Ovary (tissue), 9 donors: ENCODE results near the gene KDM1A. TPM values are rescaled to one million over a fixed set of nuclear protein-coding genes. Genes with fewer than 3 reads are reported as not detected.

Experiments used
- DNase-seq, 5 donors: peaks; one replicate each; pipeline ENCODE4 v3.0.0-alpha.2; 2019 to 2020
- H3K27ac ChIP-seq, 2 donors: fragments of 200-600 bp; one replicate each; pipeline versions ENCODE4 v1.5.1 to v1.8.0; 2019 to 2022
- H3K27me3 ChIP-seq: fragments of 200-600 bp; one replicate; pipeline ENCODE4 v1.8.0; 2022
- H3K36me3 ChIP-seq: fragments of 200-600 bp; sonication (generic); one replicate; pipeline ENCODE4 v1.5.1; 2019
- H3K4me1 ChIP-seq: one replicate; pipeline ENCODE4 v1.8.1; 2013; ENCODE audit warnings: mild to moderate bottlenecking, moderate library complexity; ENCODE audit not compliant: insufficient read depth
- H3K4me3 ChIP-seq: fragments of 200-600 bp; sonication (generic); one replicate; pipeline ENCODE4 v1.5.1; 2017
- H3K9me3 ChIP-seq, 2 donors: fragments of 200-600 bp in 1 of 2; sonication (generic) in 1 of 2; one replicate each; pipeline versions ENCODE4 v1.5.1 to v1.8.1; 2013 to 2019; ENCODE audit warnings: mild to moderate bottlenecking in 1 of 2, moderate library complexity in 1 of 2
- CTCF ChIP-seq, 3 donors: fragments of 450-650 bp in 2 of 3; fragments of 200-600 bp in 1 of 3; IDR thresholded peaks; one replicate each; pipeline versions ENCODE4 v1.5.1 to v1.8.0; 2016 to 2022; ENCODE audit warnings: antibody characterized with exemption in 3 of 3, mild to moderate bottlenecking in 1 of 3
- EP300 ChIP-seq: sonication (generic); formaldehyde crosslinking; IDR thresholded peaks from one replicate; pipeline ENCODE4 v1.6.1; 2017; ENCODE audit warnings: antibody characterized with exemption
- POLR2A ChIP-seq: fragments of 450-650 bp; IDR thresholded peaks from one replicate; pipeline ENCODE4 v1.6.1; 2017; ENCODE audit warnings: antibody characterized with exemption, mild to moderate bottlenecking, moderate library complexity
- WGBS, 3 donors: extraction: QIAGEN DNeasy Blood & Tissue Kit in 1 of 3; methylation state at CpG; one replicate each; pipeline versions ENCODE4 v1.1.5 to v1.1.7; 2013 to 2017; 5-methylcytosine and 5-hydroxymethylcytosine counted together
- intact Hi-C, 4 donors: fragments of 100-400 bp; cut with DNase I; formaldehyde crosslinking; loops; one replicate each; pipeline versions ENCODE4 v1.11.0 to v1.15.1; 2022 to 2023
- microRNA-seq, 3 donors: library from miRNA; unstranded; fragments of <30 nt; microRNA quantifications; one replicate each; pipeline versions ENCODE4 to v1.2.0, GENCODE V29; 2019 to 2020
- polyA plus RNA-seq, 2 donors: library from polyadenylated mRNA; stranded (reverse); fragments of 200-250 nt in 1 of 2; fragments of 350-450 nt in 1 of 2; fragmentation: Illumina TruSeq in 1 of 2; extraction: RNeasy Lipid Tissue Mini Kit (QIAGEN cat#74804) in 1 of 2; gene quantifications; one replicate each; pipeline ENCODE4 v1.2.3, GENCODE V29; 2013 to 2014
- small RNA-seq: library from RNA; depleted of rRNA; stranded (forward); fragments of <200 nt; gene quantifications from one replicate; pipeline ENCODE3, GENCODE V24; 2016
- total RNA-seq, 7 donors: library from RNA; depleted of rRNA in 2 of 7; stranded (reverse); fragments of >200 nt in 2 of 7; fragmentation: NEBNext Ultra II Directional in 3 of 7; extraction: Animal tissue kit (Norgen Biotek cat#: 25700) in 3 of 7; gene quantifications; one replicate each; pipeline versions ENCODE4 v1.1.0 to v1.2.4, GENCODE V29; 2016 to 2023
- donor health status: DM: no; HTN: no; CAD: no; lungs with moderate emphysema.
- donor health status: DM: no; HTN: no; CAD: no.
- donor health status: Bipolar disorder and iron deficiency.
- donor health status: DM: yes; HTN: yes; CAD: no.
- donor health status: DM: no; HTN: no; CAD: no.
- donor health status: DM: yes; HTN: yes; CAD: no.

Gene KDM1A
- total and polyA plus RNA-seq, 9 donors = 45.7 to 76.1 (median 65.7) TPM

GRCh38 chr1:23126801-23127200 lies 107.5 kb downstream of the KDM1A start:
- Histone ChIP-seq H3K36me3 (no peaks in the 10 kb centered on the region), H3K27ac (no peak overlapping the region), H3K27me3 (no peaks in the 10 kb centered on the region), H3K9me3 (no peaks in the 10 kb centered on the region), H3K4me1 (peaks cover 9% of the 10 kb centered on the region), H3K4me3 (no peak overlapping the region)
- intact Hi-C loops = no loop called here
- no peak for DNase-seq
- no peak for TF ChIP-seq POLR2A
- TF ChIP-seq EP300 = no peak
- no peak for TF ChIP-seq CTCF (IDR thresholded peaks at IDR 0.05)
- 80 to 86% (median 85%) methylated on average over 3 of the region's 3 CpGs for WGBS, 3 donors

GRCh38 chr1:23129846-23130245 lies 110.6 kb downstream of the KDM1A start:
- H3K4me3 ChIP-seq = no peak overlapping the region
- H3K9me3 ChIP-seq = no peaks in the 10 kb centered on the region
- H3K27ac ChIP-seq = no peak overlapping the region
- TF ChIP-seq CTCF (IDR thresholded peaks at IDR 0.05) (no peak), EP300 (no peak), POLR2A (no peak)
- H3K36me3 ChIP-seq = no peaks in the 10 kb centered on the region
- no peaks in the 10 kb centered on the region for H3K27me3 ChIP-seq
- DNase-seq = no peak
- peaks cover 4% of the 10 kb centered on the region for H3K4me1 ChIP-seq
- intact Hi-C loops = no loop called here

GRCh38 chr1:23132033-23132432 lies 112.8 kb downstream of the KDM1A start:
- Histone ChIP-seq H3K27ac (no peak overlapping the region), H3K9me3 (no peaks in the 10 kb centered on the region), H3K27me3 (no peaks in the 10 kb centered on the region), H3K4me1 (peaks cover 1% of the 10 kb centered on the region), H3K36me3 (no peaks in the 10 kb centered on the region), H3K4me3 (no peak overlapping the region)
- WGBS, 3 donors = 14 to 33% (median 29%) methylated on average over 1 of the region's 1 CpG
- no peak for TF ChIP-seq EP300
- TF ChIP-seq POLR2A = no peak
- no peak for TF ChIP-seq CTCF (IDR thresholded peaks at IDR 0.05)
- intact Hi-C loops = no loop called here
- no peak for DNase-seq

Small RNA genes within 50 kb of the gene (microRNA-seq; reads per million reads assigned to microRNA genes)
- 0 reads per million in 3 donors for gene MIR3115
- gene MIR4419A = 0 reads per million in 3 donors

Small RNA genes within 50 kb of the gene (small RNA-seq; reads per million reads assigned to genes)
- gene MIR3115 (not detected), gene MIR4419A (not detected)

Other genes with a start within 250 kb of the KDM1A start
- not detected for gene LACTBL1, start 46.6 kb upstream of the KDM1A start, total RNA-seq
- gene LACTBL1, start 46.6 kb upstream of the KDM1A start, polyA plus RNA-seq = not detected
- not detected for gene TEX46, start 3.6 kb upstream of the KDM1A start, total RNA-seq
- not detected for gene TEX46, start 3.6 kb upstream of the KDM1A start, polyA plus RNA-seq
- gene LUZP1, start 149.4 kb downstream of the KDM1A start, total RNA-seq = 10 to 100 TPM in 6 of 7 donors, 1 to 10 TPM in 1; 9.4 to 30.7 (median 23.2) TPM
- gene LUZP1, start 149.4 kb downstream of the KDM1A start, polyA plus RNA-seq = 10 to 100 TPM in 1 of 2 donors, 1 to 10 TPM in 1; 6.8 to 28.5 TPM
- under 1 TPM in 3 of 7 donors, not detected in 4; 0.08 to 0.80 (median 0.12) TPM for gene HTR1D, start 198.0 kb downstream of the KDM1A start, total RNA-seq
- gene HTR1D, start 198.0 kb downstream of the KDM1A start, polyA plus RNA-seq = under 1 TPM in 1 of 2 donors, not detected in 1; 0.05 TPM